WTC11 (cell line): ENCODE measurements around the gene ACP1. TPM values are rescaled to one million over a fixed set of nuclear protein-coding genes. Genes with fewer than 3 reads are reported as not detected.

Experiments used
- ATAC-seq: fragments of 200-7000 bp; cut with Tn5 transposase; 2 replicates; pipeline ENCODE4 v1.10.0; 2021; ENCODE audit warnings: mild to moderate bottlenecking, moderate library complexity
- CTCF ChIA-PET: fragments of 300-600 bp; sonication (Branson Sonifier 250); formaldehyde crosslinking; loops from one replicate; lab custom pipeline; 2021; ENCODE audit warnings: antibody characterized with exemption; lab: Charles Lee
- POLR2A ChIA-PET: fragments of 350-600 bp; sonication (Branson Sonifier 250); formaldehyde crosslinking; loops from one replicate; lab custom pipeline; 2021; ENCODE audit warnings: antibody characterized with exemption; lab: Charles Lee
- DNase-seq: peaks from one replicate; pipeline ENCODE4 v3.0.0; 2021; ENCODE audit warnings: low spot score
- H3K27ac Mint-ChIP-seq: 2 replicates; pipeline ENCODE4 v1.8.0; 2021; ENCODE audit warnings: mixed read lengths
- H3K27me3 Mint-ChIP-seq: 2 replicates; pipeline ENCODE4 v1.8.0; 2021; ENCODE audit warnings: low read depth, mild to moderate bottlenecking, moderate library complexity, mixed read lengths
- H3K36me3 Mint-ChIP-seq: 2 replicates; pipeline ENCODE4 v1.8.0; 2021; ENCODE audit warnings: mixed read lengths
- H3K4me1 Mint-ChIP-seq: 2 replicates; pipeline ENCODE4 v1.8.0; 2022; ENCODE audit warnings: mixed read lengths
- H3K4me3 Mint-ChIP-seq: 2 replicates; pipeline ENCODE4 v1.8.0; 2021; ENCODE audit warnings: mild to moderate bottlenecking, moderate library complexity, mixed read lengths
- H3K9me3 Mint-ChIP-seq: 2 replicates; pipeline ENCODE4 v1.8.0; 2021; ENCODE audit warnings: mixed read lengths
- ARID4B ChIP-seq: sonication (generic); formaldehyde crosslinking; IDR thresholded peaks from 2 replicates; pipeline ENCODE4 v1.8.0; 2023; ENCODE audit warnings: missing genetic modification reagents, mild to moderate bottlenecking, borderline replicate concordance
- ATF2 ChIP-seq: sonication (generic); formaldehyde crosslinking; IDR thresholded peaks from 2 replicates; pipeline ENCODE4 v1.8.1; 2022; ENCODE audit warnings: low read depth, missing genetic modification reagents, borderline replicate concordance
- ATF6 ChIP-seq: sonication (generic); formaldehyde crosslinking; IDR thresholded peaks from 2 replicates; pipeline ENCODE4 v1.8.1; 2023; ENCODE audit warnings: mild to moderate bottlenecking, missing genetic modification reagents
- E2F1 ChIP-seq: sonication (generic); formaldehyde crosslinking; IDR thresholded peaks from 2 replicates; pipeline ENCODE4 v1.8.0; 2022; ENCODE audit warnings: mild to moderate bottlenecking, missing genetic modification reagents
- ELF4 ChIP-seq: sonication (generic); formaldehyde crosslinking; IDR thresholded peaks from 2 replicates; pipeline ENCODE4 v1.8.1; 2022; ENCODE audit warnings: low read depth, mild to moderate bottlenecking, moderate library complexity, missing genetic modification reagents
- EMX1 ChIP-seq: fragments of 250-450 bp; sonication (Bioruptor Pico); IDR thresholded peaks from 2 replicates; pipeline ENCODE4 v1.8.0; 2021; ENCODE audit warnings: mild to moderate bottlenecking
- FOXP4 ChIP-seq: sonication (generic); formaldehyde crosslinking; IDR thresholded peaks from 2 replicates; pipeline ENCODE4 v1.8.0; 2022; ENCODE audit warnings: mild to moderate bottlenecking, missing genetic modification reagents
- MAX ChIP-seq: sonication (generic); formaldehyde crosslinking; IDR thresholded peaks from 2 replicates; pipeline ENCODE4 v1.8.0; 2022; ENCODE audit warnings: mild to moderate bottlenecking, missing genetic modification reagents
- MYBL2 ChIP-seq: sonication (generic); formaldehyde crosslinking; IDR thresholded peaks from 2 replicates; pipeline ENCODE4 v1.8.1; 2023; ENCODE audit warnings: mild to moderate bottlenecking, moderate library complexity, missing genetic modification reagents
- STAT6 ChIP-seq: sonication (generic); formaldehyde crosslinking; conservative IDR thresholded peaks from 2 replicates; pipeline ENCODE4 v1.8.1; 2023; ENCODE audit warnings: mild to moderate bottlenecking, low read depth, missing genetic modification reagents, moderate library complexity
- USF2 ChIP-seq: sonication (generic); formaldehyde crosslinking; IDR thresholded peaks from 2 replicates; pipeline ENCODE4 v1.8.1; 2023; ENCODE audit warnings: mild to moderate bottlenecking, missing genetic modification reagents, moderate library complexity
- ZBTB21 ChIP-seq: sonication (generic); formaldehyde crosslinking; IDR thresholded peaks from 2 replicates; pipeline ENCODE4 v1.8.1; 2023; ENCODE audit warnings: mild to moderate bottlenecking, missing genetic modification reagents, borderline replicate concordance
- ZNF396 ChIP-seq: fragments of 250-450 bp; sonication (Bioruptor Pico); IDR thresholded peaks from 2 replicates; pipeline ENCODE4 v1.8.0; 2021; ENCODE audit warnings: mild to moderate bottlenecking, moderate library complexity, borderline replicate concordance
- ZNF425 ChIP-seq: fragments of 250-450 bp; sonication (Bioruptor Pico); conservative IDR thresholded peaks from 2 replicates; pipeline ENCODE4 v1.9.0; 2021; ENCODE audit warnings: mild to moderate bottlenecking
- total RNA-seq: library from RNA; stranded (reverse); gene quantifications from 3 replicates; pipeline ENCODE4 v1.2.3, GENCODE V29; 2021

ACP1 gene
- total RNA-seq, 1 experiment from 2014 or later: 150 TPM

GRCh38 chr2:285531-285930 lies 20.8 kb downstream of the ACP1 start:
- Mint-ChIP-seq H3K4me3 (peak overlapping the region; percentile 41), H3K36me3 (peaks cover 18% of the 10 kb centered on the region), H3K4me1 (peaks cover 46% of the 10 kb centered on the region), H3K27me3 (peaks cover 38% of the 10 kb centered on the region), H3K9me3 (no peaks in the 10 kb centered on the region), H3K27ac (no peak overlapping the region)
- no peak for ATAC-seq
- no peak for DNase-seq
- ChIA-PET POLR2A (no interaction called here), CTCF (interaction anchor here (1.0 to 2.7 kb wide), 6 partner anchors 11 to 377 kb away, joined by 3 to 14 read pairs (median 4); no protein-coding TSS in a partner anchor)
- no peak for TF ChIP-seq FOXP4 (CRISPR knock-in tag)
- no peak for TF ChIP-seq ATF6 (CRISPR knock-in tag)
- no peak for TF ChIP-seq USF2 (CRISPR knock-in tag)
- TF ChIP-seq ZNF396: no peak
- no peak for TF ChIP-seq ZBTB21
- TF ChIP-seq ZNF425 (CRISPR knock-in tag): no peak
- no peak for TF ChIP-seq E2F1 (CRISPR knock-in tag)
- no peak for TF ChIP-seq MAX
- no peak for TF ChIP-seq ARID4B (CRISPR knock-in tag)
- no peak for TF ChIP-seq EMX1
- TF ChIP-seq ELF4 (CRISPR knock-in tag): no peak
- TF ChIP-seq STAT6: no peak
- no peak for TF ChIP-seq ATF2
- no peak for TF ChIP-seq MYBL2
